COLO668 (cell line): ENCODE measurements around the gene DIP2C.
A peak's percentile ranks its signal among the peaks of the same experiment; 100 is the strongest.
"Not testable (repeated sequence)": the region's sequence is repeated elsewhere in the genome, so short reads cannot be mapped to it uniquely, and the experiment has no call there.

Experiments
- DNase-seq: peaks from one replicate; lab custom pipeline; 2025; ENCODE audit not compliant: unreplicated experiment; lab: John Stamatoyannopoulos, UW

The DIP2C gene

DNA sequence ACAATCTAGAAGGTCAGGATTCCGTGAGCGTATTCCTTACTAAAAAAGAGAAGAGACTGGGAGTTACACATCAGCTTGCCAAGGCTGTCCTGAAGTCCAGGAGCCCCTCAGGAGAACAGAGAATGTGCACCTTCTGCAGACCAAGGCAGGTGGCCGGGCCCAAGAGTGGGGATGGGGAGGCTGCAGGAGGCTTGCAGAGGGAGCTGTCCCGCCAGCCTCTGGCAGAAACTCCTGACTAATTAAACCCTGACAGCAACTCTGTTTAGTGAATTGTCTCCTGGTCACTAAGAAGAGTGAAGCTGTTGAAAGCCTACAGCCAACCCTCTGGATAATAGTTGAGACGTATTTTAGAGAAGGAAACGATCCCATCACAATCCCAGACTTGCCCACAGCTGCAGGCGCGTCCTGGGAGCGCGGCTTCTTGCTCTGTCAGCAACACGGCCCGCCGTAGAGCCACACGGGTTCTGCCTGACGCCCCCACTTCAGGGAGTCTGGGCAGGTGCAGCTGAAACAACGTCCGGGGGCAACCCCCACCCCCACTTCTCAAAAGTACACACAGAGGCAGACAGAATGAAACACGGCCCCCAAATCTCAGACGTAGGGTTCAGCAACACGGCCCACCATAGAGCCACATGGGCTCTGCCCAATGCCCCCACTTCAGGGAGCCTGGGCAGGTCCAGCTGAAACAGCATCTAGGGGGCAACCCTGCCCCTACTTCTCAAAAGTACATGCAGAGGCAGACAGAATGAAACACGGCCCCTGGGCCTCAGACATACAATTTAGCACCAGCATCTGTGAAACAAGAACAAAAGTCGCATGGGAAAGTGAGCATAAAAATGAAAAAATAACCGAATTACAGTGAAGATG lies 45.2 kb downstream of the DIP2C start:
- DNase-seq, result no peak

DNA sequence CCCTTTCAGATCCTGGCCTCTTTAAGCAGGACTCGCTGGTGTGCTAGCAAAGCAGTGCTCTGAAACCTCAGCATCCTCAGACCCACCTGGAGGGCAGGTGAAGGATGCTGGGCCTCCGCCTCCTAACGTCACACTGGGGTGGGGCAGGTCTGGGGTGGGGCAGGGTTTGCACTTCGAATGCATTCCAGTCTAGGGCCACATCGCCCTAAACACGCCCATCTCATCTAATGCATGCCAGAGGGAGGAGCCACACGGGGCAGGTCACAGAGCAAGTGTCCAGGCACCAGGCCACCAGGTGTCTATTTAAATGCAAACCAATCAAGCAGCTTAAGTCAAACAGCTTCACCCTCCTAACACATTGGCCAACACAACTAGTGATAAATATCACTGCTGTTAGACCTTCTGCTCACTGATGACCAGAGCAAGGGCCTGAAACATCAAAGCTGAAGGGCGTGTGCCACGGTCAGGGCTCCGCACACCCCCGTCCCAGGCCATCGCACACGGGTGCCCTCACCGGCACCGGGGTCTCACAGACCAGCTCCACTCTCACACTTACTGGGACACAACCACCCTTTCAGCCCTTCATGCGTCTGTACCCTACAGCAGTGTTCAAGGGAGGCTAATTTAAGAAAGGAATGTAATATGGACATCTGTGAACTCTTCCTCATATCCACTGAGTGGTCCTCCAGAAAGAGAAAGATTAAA lies 47.1 kb downstream of the DIP2C start:
- no peak for DNase-seq

DNA sequence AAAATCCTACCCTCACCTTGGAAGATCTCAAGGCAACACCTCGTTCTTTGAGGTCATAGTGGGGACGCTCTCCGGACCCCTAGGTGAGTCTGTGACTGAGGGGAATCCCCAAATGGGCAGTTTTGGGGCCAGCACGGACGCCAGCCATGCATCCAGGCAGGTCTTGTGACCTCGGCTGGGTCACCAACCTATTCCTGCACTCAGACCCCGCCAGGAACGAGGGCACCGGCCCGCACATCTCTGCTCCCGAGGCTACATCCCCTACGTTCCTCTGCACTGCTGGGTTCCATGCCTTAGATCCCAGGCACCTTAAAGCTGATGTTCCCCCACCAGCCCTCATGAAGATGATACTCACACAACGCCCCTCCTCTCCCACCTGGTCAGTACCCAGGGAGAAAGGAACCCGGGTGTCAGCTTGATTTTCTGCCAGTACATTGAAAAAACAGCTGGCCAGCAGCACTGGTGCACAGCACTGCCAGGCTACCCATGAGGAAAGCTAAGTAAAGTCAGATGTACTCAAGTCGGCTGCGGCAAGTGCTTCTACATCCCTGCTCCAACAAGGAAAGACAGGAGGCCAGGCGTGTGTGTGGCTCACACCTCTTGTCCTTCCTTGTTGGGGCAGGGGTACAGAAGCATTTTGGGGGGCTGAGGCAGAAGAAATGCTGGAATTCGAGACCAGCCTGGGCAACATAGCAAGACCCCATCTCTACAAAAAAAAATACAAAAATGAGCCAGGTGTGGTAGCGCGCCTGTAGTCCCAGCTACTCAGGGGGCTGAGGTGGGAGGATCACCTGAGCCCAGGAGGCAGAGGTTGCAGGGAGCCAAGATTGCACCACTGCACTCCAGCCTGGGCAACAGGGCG lies 48.1 kb downstream of the DIP2C start:
- no peak for DNase-seq

DNA sequence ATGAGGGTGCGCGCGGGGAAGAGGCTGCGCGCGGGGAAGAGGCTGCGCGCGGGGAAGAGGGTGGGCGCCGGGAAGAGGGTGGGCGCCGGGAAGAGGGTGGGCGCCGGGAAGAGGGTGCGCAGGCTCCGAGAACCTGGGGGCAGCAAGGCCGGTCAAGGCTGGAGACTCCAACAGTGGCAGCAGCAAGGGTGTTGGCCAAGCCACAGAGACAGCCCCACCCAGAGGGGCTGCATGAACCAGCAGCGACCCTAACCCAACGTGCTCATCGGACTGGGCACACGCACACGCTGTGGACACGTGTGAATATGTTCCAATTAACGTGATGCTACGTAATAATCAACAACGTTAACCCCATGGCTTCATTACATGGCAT lies 48.8 kb downstream of the DIP2C start:
- no peak for DNase-seq

DNA sequence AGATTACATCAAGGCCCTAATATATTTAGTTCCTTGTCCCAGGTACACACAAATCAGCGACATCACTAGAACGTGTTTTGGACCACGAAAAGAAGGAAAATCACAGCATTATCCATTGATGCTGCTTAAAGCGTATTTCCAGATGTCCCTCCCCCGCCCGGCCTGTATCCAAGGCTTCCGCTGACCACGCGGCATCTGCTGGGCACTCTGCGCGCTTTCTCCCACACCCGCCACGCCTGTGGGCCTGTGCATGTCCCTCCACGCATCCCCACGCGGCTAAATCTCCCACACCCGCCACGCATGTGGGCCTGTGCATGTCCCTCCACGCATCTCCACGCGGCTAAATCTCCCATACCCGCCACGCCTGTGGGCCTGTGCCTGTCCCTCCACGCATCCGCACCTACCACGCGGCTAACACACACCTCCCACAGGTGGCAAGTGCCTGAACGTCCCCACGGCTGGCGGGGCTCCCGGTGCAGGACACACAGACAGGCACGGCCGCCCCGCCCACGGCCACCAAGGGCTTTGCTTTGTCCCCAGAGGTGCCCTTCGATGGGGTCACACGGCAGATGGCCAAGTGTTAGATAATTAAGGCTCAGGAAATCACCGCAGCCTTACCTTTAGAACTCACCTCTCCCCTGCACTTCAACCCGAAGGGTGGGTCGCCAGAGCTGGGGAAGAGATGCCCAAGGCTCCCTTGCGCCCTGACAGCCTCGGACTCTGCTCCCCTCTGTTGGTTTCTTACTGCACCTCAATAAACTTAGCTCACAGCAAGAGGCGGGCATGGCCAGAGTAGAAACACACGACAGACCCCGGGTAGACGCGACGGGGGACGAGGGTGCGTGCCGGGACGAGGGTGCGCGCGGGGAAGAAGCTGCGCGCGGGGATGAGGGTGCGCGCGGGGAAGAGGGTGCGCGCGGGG lies 49.5 kb downstream of the DIP2C start:
- DNase-seq, result no peak

DNA sequence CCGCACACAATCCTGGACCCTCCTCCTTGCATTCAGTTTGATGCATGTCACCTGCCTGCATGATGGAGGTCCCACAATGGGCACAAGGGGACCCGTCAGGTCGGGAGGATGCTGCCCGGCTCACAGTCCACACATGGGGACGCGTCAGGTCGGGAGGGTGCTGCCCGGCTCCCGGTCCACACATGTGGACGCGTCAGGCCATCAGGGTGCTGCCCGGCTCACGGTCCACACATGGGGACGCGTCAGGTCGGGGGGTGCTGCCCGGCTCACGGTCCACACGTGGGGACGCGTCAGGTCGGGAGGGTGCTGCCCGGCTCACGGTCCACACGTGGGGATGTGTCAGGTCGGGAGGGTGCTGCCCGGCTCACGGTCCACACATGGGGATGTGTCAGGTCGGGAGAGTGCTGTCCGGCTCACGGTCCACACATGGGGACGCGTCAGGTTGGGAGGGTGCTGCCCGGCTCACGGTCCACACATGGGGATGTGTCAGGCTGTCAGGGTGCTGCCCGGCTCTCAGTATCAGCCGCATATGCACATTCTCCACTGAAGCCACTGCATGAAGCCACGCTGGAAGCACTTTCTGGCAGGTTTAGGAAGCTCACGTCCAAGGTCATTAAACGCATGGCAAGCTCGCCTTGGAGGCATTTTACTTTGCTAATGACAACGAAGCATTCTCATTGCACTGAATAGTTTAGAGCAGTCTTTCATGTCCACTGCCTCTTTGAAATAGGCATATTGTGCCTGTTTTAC lies 50.3 kb downstream of the DIP2C start:
- DNase-seq, result no peak

DNA sequence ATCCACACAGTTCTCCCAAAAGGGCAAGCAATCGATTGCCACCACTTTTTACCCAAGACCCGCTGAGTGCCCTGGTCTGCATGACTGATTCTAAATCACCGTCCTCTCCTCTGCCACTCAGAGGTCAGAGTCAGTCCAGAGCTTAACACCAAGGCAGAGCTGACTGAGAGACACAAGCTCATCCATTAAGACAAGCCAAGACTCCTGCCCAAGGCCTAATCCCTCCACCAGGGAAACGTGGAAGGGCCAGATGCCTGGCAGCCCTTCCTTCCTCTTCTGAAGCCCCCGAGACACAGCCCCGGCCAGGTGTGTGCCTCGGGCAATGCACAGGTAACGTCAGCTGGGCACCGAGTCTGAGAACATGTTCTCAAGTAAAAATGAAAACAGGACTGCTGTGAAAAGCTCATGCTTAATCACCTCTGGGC lies 51.7 kb downstream of the DIP2C start:
- DNase-seq, result no peak

DNA sequence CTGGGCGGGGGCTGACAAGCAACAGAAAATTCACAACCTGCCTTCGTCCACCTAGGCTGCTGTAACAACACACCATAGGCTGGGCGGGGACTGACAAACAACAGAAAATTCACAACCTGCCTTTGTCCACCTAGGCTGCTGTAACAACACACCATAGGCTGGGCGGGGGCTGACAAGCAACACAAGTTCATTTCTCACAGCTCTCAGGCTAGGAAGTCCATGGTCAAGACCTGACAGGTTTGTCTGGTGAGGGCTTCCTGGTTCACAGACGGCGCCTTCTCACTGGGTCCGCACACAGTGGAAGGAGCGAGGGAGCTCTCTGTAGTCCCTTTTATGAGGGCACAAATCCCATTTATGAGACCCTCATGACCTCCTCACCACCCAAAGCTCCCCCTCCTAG lies 52.2 kb downstream of the DIP2C start:
- DNase-seq, result no peak

DNA sequence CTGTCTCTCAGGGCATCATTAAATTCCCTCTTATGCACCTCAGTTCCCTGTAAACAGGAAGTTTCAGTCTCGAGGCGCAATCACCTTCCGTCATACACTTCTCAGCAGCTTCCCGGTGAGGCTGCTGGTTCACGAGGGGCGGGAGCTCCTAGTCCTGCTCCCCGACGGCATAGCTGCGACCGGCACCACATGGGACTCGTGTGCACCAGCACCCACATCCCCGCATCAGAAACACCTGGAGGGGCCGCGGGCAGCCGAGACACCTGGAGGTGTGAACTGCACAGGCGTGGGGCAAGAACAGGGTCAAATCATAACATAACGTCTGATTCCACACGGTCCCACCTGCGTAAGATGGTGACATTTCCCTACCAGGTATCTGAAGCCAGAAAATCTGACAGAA lies 52.7 kb downstream of the DIP2C start:
- DNase-seq, result no peak

DNA sequence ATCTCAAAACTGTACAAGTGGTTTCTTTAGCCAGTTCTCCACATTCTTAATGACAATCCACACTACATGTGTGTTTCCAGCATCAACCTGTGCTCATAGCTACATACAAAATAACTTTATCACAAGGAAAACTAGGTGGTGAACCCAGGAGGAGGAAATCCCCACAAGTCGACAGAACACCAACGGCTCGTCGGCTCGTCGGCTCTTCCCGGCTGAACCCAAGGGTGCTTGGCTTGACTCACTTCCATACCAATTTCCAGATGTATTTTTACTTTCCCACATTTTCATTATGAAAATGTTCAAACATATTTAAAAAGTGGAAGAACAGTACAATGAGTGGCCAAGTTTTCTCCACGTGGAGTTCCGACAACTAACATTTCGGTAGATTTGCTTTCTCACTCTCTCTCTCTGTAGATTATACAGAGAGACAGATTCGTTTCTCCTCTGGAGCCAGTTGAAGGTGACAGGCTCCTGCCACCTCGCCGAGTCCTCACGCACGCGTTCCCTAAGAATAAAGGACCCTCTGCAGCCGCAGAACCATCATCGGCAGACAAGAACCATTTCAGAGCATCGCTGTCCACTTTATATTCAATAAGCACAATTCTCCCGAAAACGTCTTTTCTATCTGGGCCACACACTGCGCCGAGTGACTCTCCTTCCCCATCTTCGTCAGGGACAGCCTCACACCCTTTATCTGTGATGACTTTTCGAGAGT lies 53.3 kb downstream of the DIP2C start:
- no peak for DNase-seq

DNA sequence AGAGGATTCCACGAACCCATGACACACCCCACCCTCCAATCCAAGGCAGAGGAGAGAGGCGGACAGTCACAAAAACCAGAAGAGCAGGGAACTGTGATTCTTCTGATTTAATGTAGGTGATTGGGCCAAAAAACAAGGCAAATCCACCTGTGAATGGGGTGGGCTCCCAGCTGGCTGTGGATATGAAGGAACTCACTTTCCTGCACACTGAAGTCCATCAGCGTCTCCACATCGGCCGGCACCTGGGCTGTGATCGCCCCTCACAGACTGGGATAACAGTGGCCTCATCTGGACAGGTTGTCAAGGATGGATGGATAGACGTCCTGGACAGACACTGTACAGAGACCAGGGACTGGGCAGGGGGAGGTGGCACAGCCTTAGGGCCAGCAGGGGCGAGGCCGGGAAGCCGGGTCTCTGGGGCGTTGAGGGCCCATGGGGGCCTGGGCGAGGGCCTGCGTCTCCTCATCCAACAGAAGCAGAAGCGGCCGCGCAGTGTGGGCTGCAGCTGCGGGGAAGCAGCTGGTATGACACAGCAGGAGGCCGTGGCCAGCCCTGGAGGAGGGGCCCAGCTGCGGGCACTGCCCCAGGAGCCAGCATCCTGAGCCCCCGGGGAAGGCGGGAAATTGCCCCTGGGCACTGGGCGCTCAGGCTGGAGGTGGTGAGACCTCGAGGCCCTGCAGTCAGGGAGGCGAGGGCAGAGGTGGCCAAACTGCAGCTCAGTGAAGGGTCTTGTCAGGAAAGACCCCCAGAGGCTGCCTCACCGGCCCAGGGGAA lies 54.2 kb downstream of the DIP2C start:
- DNase-seq, result peak; percentile 54

DNA sequence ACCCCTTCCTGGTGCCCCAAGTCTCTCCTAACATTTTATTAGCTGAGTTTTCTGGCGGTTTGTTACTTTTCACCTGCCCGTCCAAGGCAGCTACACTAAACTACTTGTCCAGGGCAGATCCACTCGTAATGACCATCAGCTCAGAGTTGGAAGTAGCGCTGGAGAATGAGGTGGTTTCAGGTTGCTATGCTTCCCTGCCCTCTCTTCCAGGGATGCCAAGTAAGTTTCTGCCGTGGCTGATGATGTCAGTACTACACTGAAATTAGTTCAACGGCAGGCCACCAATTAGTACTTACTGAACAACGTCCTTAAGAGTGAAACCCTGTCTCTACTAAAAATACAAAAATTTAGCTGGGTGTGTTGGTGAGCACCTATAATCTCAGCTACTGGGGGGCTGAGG lies 55.2 kb downstream of the DIP2C start:
- no peak for DNase-seq

DNA sequence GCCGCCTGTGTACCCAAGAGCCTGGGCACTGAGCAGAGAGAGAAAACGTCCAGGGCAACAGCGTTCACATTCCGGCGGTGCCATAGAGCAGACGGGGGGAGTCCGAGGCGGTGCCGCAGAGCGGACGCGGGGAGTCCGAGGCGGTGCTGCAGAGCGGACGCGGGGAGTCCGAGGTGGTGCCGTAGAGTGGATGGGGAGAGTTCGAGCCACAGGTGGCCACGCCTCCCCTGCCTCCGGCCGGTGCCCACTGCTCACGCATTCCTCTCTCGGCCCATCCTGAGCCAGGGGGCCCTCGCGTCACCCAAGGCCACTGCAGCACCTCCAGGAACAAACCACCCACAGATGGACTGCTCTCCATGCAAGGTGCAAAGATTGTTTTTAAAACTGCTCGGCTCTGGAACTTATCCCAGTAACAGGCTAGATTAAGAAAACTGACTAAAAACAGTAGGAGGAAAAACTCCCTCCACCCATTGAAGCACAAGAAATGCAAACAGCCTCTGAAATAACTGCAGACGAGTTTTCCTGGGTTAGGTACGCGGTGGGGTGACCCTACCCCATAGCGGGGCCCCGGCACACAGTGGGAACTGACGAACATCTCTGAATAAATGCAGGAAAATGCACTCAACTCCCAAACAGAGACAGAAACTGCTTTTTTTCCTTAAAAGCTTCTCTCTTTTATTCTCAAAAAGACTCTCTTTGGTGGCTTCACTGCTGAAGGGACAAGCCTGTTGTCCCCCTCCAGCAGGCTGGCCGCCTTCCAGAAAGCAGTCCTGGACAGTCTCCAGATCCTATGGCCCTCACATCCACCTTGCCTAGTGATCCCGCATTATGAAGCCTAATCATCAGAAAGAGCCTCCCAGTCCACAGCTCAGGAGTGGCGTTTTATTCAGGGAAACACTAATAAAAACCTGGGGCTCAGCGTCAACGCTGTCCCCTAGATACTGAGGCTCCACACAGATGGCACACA lies 55.9 kb downstream of the DIP2C start:
- DNase-seq, result no peak

DNA sequence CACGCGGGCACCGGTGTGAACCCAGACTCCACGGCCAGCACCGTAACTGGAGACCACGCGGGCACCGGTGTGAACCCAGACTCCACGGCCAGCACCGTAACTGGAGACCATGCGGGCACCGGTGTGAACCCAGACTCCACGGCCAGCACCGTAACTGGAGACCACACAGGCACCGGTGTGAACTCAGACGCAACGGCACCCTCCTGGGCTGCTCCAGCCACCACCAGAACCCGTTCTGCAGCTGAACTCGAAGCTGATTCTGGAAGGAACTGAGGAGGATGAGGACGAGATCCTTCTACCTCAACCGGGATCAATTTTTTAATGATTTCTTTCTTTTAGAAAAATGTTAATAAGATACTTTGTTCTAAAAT lies 56.7 kb downstream of the DIP2C start:
- DNase-seq, result not testable (repeated sequence)

DNA sequence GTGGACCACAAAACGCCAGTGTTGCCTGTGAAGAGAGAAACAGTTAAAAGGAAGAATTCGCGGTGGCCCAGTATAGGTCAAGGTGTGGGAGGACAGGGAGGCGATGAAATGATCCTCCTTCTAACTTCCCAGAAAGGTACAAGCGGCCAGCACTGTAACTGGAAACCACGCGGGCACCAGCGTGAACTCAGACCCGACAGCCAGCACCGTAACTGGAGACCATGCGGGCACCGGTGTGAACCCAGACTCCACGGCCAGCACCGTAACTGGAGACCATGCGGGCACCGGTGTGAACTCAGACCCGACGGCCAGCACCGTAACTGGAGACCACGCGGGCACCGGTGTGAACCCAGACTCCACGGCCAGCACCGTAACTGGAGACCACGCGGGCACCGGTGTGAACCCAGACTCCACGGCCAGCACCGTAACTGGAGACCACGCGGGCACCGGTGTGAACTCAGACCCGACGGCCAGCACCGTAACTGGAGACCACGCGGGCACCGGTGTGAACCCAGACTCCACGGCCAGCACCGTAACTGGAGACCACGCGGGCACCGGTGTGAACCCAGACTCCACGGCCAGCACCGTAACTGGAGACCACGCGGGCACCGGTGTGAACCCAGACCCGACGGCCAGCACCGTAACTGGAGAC lies 57.2 kb downstream of the DIP2C start:
- DNase-seq, result not testable (repeated sequence)

DNA sequence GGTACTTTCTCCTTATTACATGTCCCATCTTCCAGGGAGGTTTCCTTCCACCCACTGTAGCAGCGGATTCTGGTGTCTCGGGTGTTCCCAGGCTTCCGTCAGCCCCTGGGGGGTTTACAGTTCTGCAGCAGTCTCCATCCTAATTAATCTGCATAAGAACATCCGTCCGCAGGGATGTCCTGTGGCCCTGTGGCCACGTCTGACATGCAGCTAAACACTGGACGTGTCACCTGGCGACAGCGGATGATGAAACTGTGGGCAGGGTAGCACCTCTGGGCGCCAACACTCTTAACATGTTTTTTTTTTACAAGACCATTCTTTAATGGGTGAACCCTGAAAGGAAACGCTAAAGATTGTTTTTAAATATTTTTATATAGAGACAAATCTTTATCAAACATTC lies 58.2 kb downstream of the DIP2C start:
- no peak for DNase-seq

DNA sequence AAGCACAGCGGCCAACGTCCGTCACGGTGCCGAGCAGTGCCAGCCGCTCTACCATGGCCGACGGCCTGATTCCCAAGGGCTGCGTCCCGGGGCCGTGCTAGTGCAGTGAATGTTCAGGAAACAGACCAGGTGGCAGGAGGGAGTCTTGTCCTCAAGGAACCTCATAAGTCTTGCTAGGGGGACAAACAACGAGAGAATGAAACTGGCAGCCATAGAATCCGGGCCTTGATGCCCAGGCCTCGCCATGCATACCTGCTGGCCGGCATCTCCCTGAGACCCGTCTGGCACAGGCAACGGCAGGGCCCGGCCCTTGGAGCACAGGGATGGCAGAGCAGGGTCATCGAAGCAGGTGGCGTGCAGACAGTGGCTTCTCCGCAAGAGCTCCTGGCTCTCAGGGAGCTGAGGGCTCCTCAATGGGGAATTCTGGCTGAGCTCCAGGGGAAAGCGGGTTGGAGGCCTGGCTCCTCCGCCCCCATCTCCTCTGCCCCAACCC lies 58.8 kb downstream of the DIP2C start:
- peak; percentile 42 for DNase-seq
